Keratinocyte (primary cell): ENCODE data around the gene SPATA45.

Experiments used
- CTCF ChIP-seq, 3 experiments: IDR thresholded peaks in 1 of 3; conservative IDR thresholded peaks in 1 of 3; optimal IDR thresholded peaks in 1 of 3; 2 replicates in 2 of 3; 3 replicates in 1 of 3; pipeline versions ENCODE3 to v1.5.1; 2011; ENCODE audit warnings: low read length in 3 of 3, mild to moderate bottlenecking in 3 of 3, moderate library complexity in 2 of 3, control low read depth in 1 of 3, inconsistent platforms in 1 of 3; ENCODE audit not compliant: insufficient read depth in 2 of 3; ENCODE audit errors: extremely low read depth in 1 of 3
- EZH2 ChIP-seq: IDR thresholded peaks from one replicate; pipeline ENCODE4 v1.6.1; 2012; ENCODE audit warnings: inconsistent platforms, mild to moderate bottlenecking, low read length, moderate library complexity

GRCh38 chr1:212852105-212852688, 4.7 kb upstream of the SPATA45 start:
- no peak for TF ChIP-seq CTCF (optimal IDR thresholded peaks at IDR 0.05 in 1 of 3, IDR thresholded peaks at IDR 0.05 in 1 of 3, conservative IDR thresholded peaks at IDR 0.05 in 1 of 3; ENCODE audit: extremely low read depth in 1 of 3, insufficient read depth in 2 of 3, low read length in 3 of 3)
- TF ChIP-seq EZH2 = no peak
